Activated T-cell treated with anti-CD3 and anti-CD28 coated beads, Interleukin-2, amount 50 U/mL, for 4 hours (primary cell): ENCODE data around the gene GGACT. TPM values are rescaled to one million over a fixed set of nuclear protein-coding genes. Genes with fewer than 3 reads are reported as not detected.

Experiments
- ATAC-seq, 2 donors: fragments of 200-7000 bp; cut with Tn5 transposase; one replicate each; pipeline ENCODE4 v1.10.0; 2021
- DNase-seq: peaks from one replicate; pipeline ENCODE4 v3.0.0-alpha.2; 2020
- H3K27me3 Mint-ChIP-seq: one replicate; pipeline ENCODE4 v1.8.0; 2021; ENCODE audit warnings: low read depth, mixed read lengths
- H3K36me3 Mint-ChIP-seq: one replicate; pipeline ENCODE4 v1.8.0; 2022; ENCODE audit warnings: mixed read lengths; ENCODE audit not compliant: insufficient read depth
- H3K4me1 Mint-ChIP-seq: one replicate; pipeline ENCODE4 v1.8.0; 2021; ENCODE audit warnings: low read depth, mixed read lengths
- H3K4me3 Mint-ChIP-seq: one replicate; pipeline ENCODE4 v1.8.0; 2021; ENCODE audit warnings: mild to moderate bottlenecking, moderate library complexity, mixed read lengths
- H3K9me3 Mint-ChIP-seq: one replicate; pipeline ENCODE4 v1.8.0; 2021; ENCODE audit warnings: mixed read lengths
- total RNA-seq, 3 donors: library from RNA; stranded (reverse); gene quantifications; one replicate each; pipeline ENCODE4 v1.2.1, GENCODE V29; 2021

Gene GGACT
- total RNA-seq, 3 donors from 2014 or later = 2.9 to 4.1 (median 3.9) TPM

GRCh38 chr13:100523981-100524386, 64.6 kb downstream of the GGACT start:
- no peak overlapping the region for H3K4me3 Mint-ChIP-seq
- ATAC-seq (no peak), DNase-seq (no peak)
- peaks cover 8% of the 10 kb centered on the region for H3K36me3 Mint-ChIP-seq
- peaks cover 11% of the 10 kb centered on the region for H3K4me1 Mint-ChIP-seq
- H3K27me3 Mint-ChIP-seq = no peaks in the 10 kb centered on the region
- no peaks in the 10 kb centered on the region for H3K9me3 Mint-ChIP-seq

GRCh38 chr13:100523411-100523810, 65.2 kb downstream of the GGACT start:
- Mint-ChIP-seq H3K4me3 (no peak overlapping the region), H3K9me3 (no peaks in the 10 kb centered on the region), H3K27me3 (no peaks in the 10 kb centered on the region), H3K36me3 (peaks cover 4% of the 10 kb centered on the region), H3K4me1 (peaks cover 11% of the 10 kb centered on the region)
- DNase-seq (no peak), ATAC-seq (no peak)

- no peak for DNase-seq
- Mint-ChIP-seq H3K9me3 (no peaks in the 10 kb centered on the region), H3K4me3 (no peak overlapping the region), H3K4me1 (peaks cover 17% of the 10 kb centered on the region), H3K36me3 (no peaks in the 10 kb centered on the region), H3K27me3 (no peaks in the 10 kb centered on the region)
- no peak for ATAC-seq
These were observed 65.8 kb downstream of the GGACT start for GRCh38 chr13:100522618-100523309.

GRCh38 chr13:100521851-100522617, 66.6 kb downstream of the GGACT start:
- Mint-ChIP-seq H3K27me3 (no peaks in the 10 kb centered on the region), H3K4me1 (peaks cover 23% of the 10 kb centered on the region), H3K9me3 (no peaks in the 10 kb centered on the region), H3K36me3 (no peaks in the 10 kb centered on the region), H3K4me3 (peak overlapping the region; percentile 67)
- ATAC-seq = no peak
- DNase-seq = no peak

GRCh38 chr13:100520936-100521850, 67.4 kb downstream of the GGACT start:
- ATAC-seq (no peak), DNase-seq (no peak)
- Mint-ChIP-seq H3K9me3 (no peaks in the 10 kb centered on the region), H3K4me3 (peak overlapping the region; percentile 67), H3K27me3 (no peaks in the 10 kb centered on the region), H3K36me3 (no peaks in the 10 kb centered on the region), H3K4me1 (peaks cover 23% of the 10 kb centered on the region)

GRCh38 chr13:100519626-100520025, 69.0 kb downstream of the GGACT start:
- Mint-ChIP-seq H3K4me3 (no peak overlapping the region), H3K27me3 (no peaks in the 10 kb centered on the region), H3K4me1 (peaks cover 25% of the 10 kb centered on the region), H3K9me3 (no peaks in the 10 kb centered on the region), H3K36me3 (no peaks in the 10 kb centered on the region)
- no peak for ATAC-seq
- DNase-seq = no peak

GRCh38 chr13:100518394-100519062, 70.1 kb downstream of the GGACT start:
- Mint-ChIP-seq H3K9me3 (no peaks in the 10 kb centered on the region), H3K4me3 (no peak overlapping the region), H3K4me1 (peaks cover 29% of the 10 kb centered on the region), H3K36me3 (no peaks in the 10 kb centered on the region), H3K27me3 (peaks cover 2% of the 10 kb centered on the region)
- DNase-seq (no peak), ATAC-seq (no peak)

GRCh38 chr13:100517728-100518127, 70.9 kb downstream of the GGACT start:
- no peaks in the 10 kb centered on the region for H3K9me3 Mint-ChIP-seq
- no peaks in the 10 kb centered on the region for H3K36me3 Mint-ChIP-seq
- peaks cover 2% of the 10 kb centered on the region for H3K27me3 Mint-ChIP-seq
- ATAC-seq (peak in 1 of 2 donors; percentile 42), DNase-seq (no peak)
- peak overlapping the region; percentile 11 for H3K4me3 Mint-ChIP-seq
- peaks cover 29% of the 10 kb centered on the region for H3K4me1 Mint-ChIP-seq

- peaks cover 2% of the 10 kb centered on the region for H3K27me3 Mint-ChIP-seq
- ATAC-seq (no peak), DNase-seq (no peak)
- H3K9me3 Mint-ChIP-seq = no peaks in the 10 kb centered on the region
- H3K4me3 Mint-ChIP-seq = no peak overlapping the region
- peaks cover 24% of the 10 kb centered on the region for H3K4me1 Mint-ChIP-seq
- no peaks in the 10 kb centered on the region for H3K36me3 Mint-ChIP-seq
These were observed 71.5 kb downstream of the GGACT start for GRCh38 chr13:100517135-100517534.

GRCh38 chr13:100515410-100515800, 73.2 kb downstream of the GGACT start:
- DNase-seq = no peak
- peaks cover 2% of the 10 kb centered on the region for H3K27me3 Mint-ChIP-seq
- no peak overlapping the region for H3K4me3 Mint-ChIP-seq
- no peaks in the 10 kb centered on the region for H3K9me3 Mint-ChIP-seq
- H3K4me1 Mint-ChIP-seq = peaks cover 18% of the 10 kb centered on the region
- ATAC-seq = no peak
- no peaks in the 10 kb centered on the region for H3K36me3 Mint-ChIP-seq

- Mint-ChIP-seq H3K4me1 (peaks cover 18% of the 10 kb centered on the region), H3K27me3 (peaks cover 2% of the 10 kb centered on the region), H3K9me3 (no peaks in the 10 kb centered on the region), H3K4me3 (no peak overlapping the region), H3K36me3 (no peaks in the 10 kb centered on the region)
- ATAC-seq = peak; percentile 89 to 93
- DNase-seq = peak; percentile 69
These were observed 73.7 kb downstream of the GGACT start for GRCh38 chr13:100514788-100515409.

GRCh38 chr13:100513987-100514670, 74.5 kb downstream of the GGACT start:
- no peak overlapping the region for H3K4me3 Mint-ChIP-seq
- no peaks in the 10 kb centered on the region for H3K9me3 Mint-ChIP-seq
- peaks cover 2% of the 10 kb centered on the region for H3K27me3 Mint-ChIP-seq
- H3K36me3 Mint-ChIP-seq = no peaks in the 10 kb centered on the region
- ATAC-seq = no peak
- no peak for DNase-seq
- H3K4me1 Mint-ChIP-seq = peaks cover 18% of the 10 kb centered on the region

GRCh38 chr13:100513171-100513570, 75.4 kb downstream of the GGACT start:
- Mint-ChIP-seq H3K9me3 (no peaks in the 10 kb centered on the region), H3K27me3 (peaks cover 2% of the 10 kb centered on the region), H3K4me1 (peaks cover 16% of the 10 kb centered on the region), H3K36me3 (no peaks in the 10 kb centered on the region), H3K4me3 (no peak overlapping the region)
- DNase-seq = no peak
- ATAC-seq = no peak
